Ureter (tissue), 1 donor: ENCODE data around the gene MYO1B. TPM values are rescaled to one million over a fixed set of nuclear protein-coding genes. Genes with fewer than 3 reads are reported as not detected.

Source experiments
- DNase-seq: peaks from one replicate; pipeline ENCODE4 v3.0.0-alpha.2; 2020; ENCODE audit warnings: low spot score
- total RNA-seq: library from RNA; stranded (reverse); gene quantifications from one replicate; pipeline ENCODE4 v1.2.4, GENCODE V29; 2023
- donor health status: DM: yes; HTN: yes; CAD: no.

Gene MYO1B
- total RNA-seq, 1 donor from 2014 or later = 87.6 TPM

GRCh38 chr2:191321861-191322662, 76.9 kb downstream of the MYO1B start:
- no peak for DNase-seq

- DNase-seq = no peak
Measured at GRCh38 chr2:191322828-191323506, 77.8 kb downstream of the MYO1B start.

DNA sequence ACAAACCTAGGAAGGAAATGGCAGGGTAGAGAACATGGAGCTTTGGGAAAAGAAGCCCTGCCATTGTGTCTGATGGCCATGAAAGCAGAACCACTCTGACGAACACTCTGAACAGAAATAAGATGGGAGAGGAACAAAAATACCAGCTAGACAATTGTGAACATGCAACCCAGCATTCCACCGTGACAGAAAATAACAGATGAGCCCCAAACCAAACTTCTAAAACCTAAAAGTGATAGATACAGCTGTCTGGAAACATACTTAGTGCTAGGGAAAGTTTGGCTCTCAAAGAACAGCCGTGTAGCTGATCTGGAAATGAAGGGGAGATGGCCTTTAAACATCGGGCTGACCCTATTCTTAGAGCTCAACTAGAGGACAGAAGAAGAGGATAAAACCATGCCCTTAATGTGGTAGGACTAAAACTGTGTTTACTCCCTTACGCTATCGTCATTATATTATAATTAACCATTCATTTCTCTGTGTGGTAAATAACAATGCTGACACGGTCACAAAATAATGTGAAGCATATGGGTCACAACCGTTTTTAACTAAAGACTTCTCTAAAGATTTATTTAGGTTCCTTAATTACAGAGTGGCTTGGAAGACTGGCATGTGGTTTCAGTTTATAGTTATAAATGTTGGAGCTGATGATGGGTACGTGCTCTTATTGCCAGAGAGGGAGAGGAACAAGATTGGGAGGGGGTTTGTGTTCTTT, 80.6 kb downstream of the MYO1B start:
- no peak for DNase-seq

DNA sequence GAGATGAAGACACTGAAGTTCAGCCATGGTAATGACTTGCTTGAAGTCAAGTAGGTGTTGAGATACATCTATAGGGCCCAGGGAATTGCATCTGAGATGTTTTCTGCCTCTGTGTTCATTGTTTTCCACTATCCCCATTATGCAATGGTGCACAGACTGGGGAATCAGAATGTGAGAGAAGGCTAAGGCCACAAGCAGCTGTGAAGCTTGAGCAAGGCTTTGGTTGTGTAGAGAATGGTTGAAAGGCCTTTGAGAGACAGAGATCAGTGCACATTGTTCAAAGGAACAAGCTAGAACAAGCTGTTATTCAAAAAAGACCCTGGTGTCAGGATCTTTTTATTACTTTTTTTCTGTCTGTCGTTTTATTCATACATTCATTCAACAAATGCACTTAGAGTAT, 82.3 kb downstream of the MYO1B start:
- DNase-seq = no peak

GRCh38 chr2:191328150-191328809, 83.1 kb downstream of the MYO1B start:
- no peak for DNase-seq

GRCh38 chr2:191329841-191330240, 84.6 kb downstream of the MYO1B start:
- no peak for DNase-seq

DNA sequence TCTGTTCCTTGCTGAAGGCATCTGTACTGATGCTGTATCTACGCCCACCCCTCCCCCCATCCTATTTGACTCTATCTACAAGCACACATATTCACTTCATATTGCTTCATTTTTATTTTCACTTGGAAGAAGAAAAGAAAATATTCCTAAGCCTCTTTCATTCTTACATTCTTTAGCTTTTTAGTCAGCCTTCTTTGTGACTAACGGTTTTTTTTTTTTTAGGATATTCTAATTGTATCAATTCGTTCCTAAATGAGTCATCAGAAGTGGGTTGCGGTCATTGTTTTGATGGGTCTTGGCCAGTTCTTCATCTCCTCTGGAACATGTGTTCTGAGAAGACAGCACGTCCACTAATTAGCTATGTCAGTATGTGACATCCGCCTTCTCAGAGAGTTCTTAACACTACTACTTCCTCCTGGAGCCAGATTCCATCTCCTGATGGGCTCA, 88.7 kb downstream of the MYO1B start:
- no peak for DNase-seq

DNA sequence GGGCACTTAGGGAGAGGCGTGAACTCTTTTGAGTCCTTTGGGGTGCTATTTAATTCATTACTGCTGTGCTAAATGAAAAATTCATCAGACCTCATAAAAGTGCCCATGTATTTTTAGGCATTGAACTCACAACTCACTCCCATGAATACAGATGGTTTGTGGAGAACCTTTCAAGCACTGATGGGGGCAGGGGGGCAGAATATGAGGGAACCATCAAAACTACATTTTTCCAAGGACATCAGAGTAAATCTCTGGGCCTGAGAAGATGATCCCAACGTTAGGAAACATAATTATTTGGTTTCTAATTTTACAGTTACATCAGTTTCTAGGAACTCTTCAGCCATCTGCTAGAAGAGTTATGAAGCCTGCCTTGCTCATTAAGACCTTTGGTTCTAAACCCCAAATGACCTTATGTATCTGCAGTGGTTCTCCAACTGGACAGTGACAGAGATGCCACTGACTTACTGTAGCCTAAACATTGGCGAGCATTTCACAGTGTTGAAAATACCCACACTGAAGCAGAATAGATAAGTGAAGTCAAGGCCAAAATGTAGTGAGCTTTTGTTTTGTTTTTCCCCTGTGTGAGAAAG, 90.8 kb downstream of the MYO1B start:
- DNase-seq = no peak

DNA sequence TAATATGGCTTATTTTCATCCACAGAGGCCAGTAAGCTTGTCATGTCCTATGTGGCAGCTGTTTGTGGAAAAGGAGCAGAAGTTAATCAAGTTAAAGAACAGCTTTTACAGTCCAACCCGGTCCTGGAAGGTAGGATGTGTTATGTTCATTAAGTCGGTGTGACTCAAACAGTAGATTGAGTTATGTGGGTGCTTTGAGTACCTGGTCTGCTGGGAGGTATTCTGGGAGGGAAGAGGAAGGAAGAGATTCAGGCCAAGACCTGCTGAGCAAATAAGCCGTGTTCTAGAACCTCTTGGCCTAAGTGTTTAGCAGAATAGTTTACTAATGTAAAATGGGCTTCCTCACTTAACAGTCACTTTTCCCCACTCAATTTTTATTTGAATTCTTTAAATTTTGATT, 96.2 kb downstream of the MYO1B start:
- no peak for DNase-seq

- DNase-seq = no peak
Measured at GRCh38 chr2:191343796-191344338, 98.7 kb downstream of the MYO1B start.

- no peak for DNase-seq
Measured at GRCh38 chr2:191345788-191346187, 100.6 kb downstream of the MYO1B start.

DNA sequence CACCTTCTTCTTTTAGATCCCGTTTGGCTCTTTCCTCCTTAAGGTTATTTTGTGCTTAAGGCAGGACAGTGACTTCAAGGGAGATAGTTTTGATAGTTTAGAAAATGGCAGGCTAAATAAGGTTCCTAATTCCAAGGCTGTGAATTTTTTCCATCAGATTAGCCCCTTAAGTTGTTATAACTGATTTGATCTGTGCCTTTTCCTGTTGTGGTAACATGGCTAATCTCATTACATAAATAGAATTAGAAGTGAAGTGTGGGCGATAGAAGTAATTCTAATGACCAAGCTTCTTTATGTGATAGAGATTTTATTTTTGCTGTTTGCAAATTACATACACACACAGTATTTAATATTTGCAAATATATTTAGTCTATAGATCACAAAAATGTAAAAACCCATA, 102.0 kb downstream of the MYO1B start:
- DNase-seq = no peak

- no peak for DNase-seq
Measured at GRCh38 chr2:191347881-191348280, 102.7 kb downstream of the MYO1B start.

DNA sequence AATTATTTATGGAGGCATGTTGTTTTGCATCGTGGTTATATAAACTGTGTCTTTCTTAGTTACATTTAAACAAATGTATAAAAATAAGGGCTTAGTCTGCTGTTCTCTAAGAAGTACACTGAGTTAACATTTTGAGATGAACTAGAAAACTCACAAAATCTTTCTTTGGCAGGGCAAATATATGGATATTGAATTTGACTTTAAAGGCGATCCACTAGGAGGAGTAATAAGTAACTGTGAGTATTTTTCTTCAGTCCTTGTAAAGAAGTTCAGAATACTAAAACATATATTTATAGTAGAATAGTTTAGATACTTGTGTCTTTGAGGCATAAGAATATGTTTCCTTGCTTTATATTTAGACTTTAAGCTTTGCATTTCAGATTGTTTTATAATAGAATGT, 104.8 kb downstream of the MYO1B start:
- DNase-seq = no peak

DNA sequence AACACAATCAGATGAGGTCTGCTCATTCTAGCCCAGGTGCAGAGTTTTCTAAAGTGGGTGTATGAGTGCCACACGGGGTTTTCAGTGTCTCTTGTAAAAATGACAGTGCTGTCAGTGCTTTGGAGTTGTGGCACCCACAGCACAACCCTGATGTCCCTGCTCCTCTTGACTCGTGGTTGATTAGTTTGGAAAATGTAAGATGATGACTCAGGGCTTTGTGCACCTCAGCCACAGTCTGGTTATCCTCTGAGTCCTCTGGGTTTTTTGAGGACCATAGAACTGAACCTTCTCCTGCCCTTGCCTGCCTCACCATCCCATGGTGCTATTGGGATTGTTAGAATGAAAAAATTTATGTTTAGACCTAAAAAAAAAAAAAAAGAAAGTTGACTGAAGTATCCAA, 105.6 kb downstream of the MYO1B start:
- DNase-seq = no peak

- no peak for DNase-seq
Measured at GRCh38 chr2:191351298-191351697, 106.1 kb downstream of the MYO1B start.

GRCh38 chr2:191351921-191352320, 106.7 kb downstream of the MYO1B start:
- no peak for DNase-seq

DNA sequence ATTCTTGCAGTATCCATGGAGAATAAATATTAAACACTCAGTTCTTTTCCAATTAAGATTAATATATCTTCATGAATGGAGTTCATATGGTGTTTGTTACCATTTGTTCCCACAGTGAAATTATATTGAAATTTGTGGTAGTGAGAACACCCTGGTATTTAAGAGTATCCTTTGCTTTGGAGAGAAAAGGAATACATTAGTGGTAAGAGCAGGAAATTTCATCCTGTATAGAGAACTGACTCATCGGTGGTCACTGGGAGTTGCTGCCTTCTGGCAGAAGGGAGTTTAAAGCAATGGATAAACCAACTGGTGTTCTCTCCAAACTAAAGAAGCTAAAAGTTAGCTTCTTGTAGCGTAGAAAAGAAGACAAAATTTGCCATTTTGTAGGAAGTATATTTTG, 107.3 kb downstream of the MYO1B start:
- DNase-seq = no peak

DNA sequence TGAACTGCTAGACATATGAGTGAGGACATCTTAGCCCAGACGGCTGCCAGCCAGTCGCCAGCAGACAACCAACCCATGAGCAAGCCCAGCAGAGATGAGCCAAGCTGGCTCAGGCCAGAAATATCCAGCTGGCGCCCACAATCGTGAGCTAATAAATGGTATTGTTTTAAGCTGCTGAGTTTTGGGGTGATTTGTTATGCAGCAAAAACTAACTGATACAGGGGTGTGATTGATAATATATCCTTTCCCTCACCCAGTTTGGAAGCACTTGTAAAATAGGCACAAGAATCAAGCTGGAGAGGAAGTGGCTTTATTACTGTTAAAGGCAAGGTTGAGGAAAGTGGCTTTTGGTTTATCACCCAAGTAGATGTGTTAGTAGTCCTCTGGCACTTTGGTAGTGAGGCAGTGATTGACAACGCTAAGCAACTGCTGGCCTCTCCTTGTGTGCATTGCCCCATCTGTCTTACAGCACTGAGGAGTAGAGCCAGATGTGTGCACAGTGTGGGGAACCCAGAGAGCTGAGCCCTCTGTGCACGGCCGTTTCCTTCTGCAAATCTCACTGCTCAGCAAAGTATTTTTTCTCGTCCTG, 110.1 kb downstream of the MYO1B start:
- no peak for DNase-seq

GRCh38 chr2:191357678-191358077, 112.5 kb downstream of the MYO1B start:
- no peak for DNase-seq
